Subcutaneous abdominal adipose tissue (tissue), 5 donors: ENCODE results near the gene FARP1.

Experiments used
- H3K27ac ChIP-seq: one replicate; pipeline ENCODE4 v1.7.0; 2013; ENCODE audit warnings: low read depth, mild to moderate bottlenecking, inconsistent platforms, low read length, moderate library complexity
- H3K27me3 ChIP-seq, 5 donors: one replicate each; pipeline ENCODE4 v1.7.0; 2013; ENCODE audit warnings: low read length in 5 of 5, inconsistent platforms in 1 of 5; ENCODE audit not compliant: control insufficient read depth in 5 of 5, insufficient read depth in 4 of 5
- H3K36me3 ChIP-seq, 5 donors: one replicate each; pipeline ENCODE4 v1.7.0; 2013; ENCODE audit warnings: low read length in 5 of 5; ENCODE audit not compliant: control insufficient read depth in 5 of 5, insufficient read depth in 5 of 5
- H3K4me1 ChIP-seq, 5 donors: one replicate each; pipeline ENCODE4 v1.7.0; 2013; ENCODE audit warnings: low read length in 5 of 5, mild to moderate bottlenecking in 3 of 5, moderate library complexity in 1 of 5; ENCODE audit not compliant: control insufficient read depth in 5 of 5, insufficient read depth in 5 of 5
- H3K4me3 ChIP-seq, 5 donors: one replicate each; pipeline ENCODE4 v1.7.0; 2013; ENCODE audit warnings: low read length in 5 of 5, low read depth in 1 of 5
- H3K9ac ChIP-seq, 5 donors: one replicate each; pipeline ENCODE4 v1.7.0; 2013; ENCODE audit warnings: low read length in 5 of 5, mild to moderate bottlenecking in 4 of 5, moderate library complexity in 3 of 5
- H3K9me3 ChIP-seq, 5 donors: one replicate each; pipeline ENCODE4 v1.7.0; 2013; ENCODE audit warnings: low read length in 5 of 5; ENCODE audit not compliant: control insufficient read depth in 5 of 5
- donor health status: healthy.
- donor health status: healthy.
- donor health status: healthy.
- donor health status: healthy.
- donor health status: healthy.

FARP1 gene

GRCh38 chr13:98328511-98328910, 185.6 kb downstream of the FARP1 start:
- Histone ChIP-seq H3K36me3 (no peaks in the 10 kb centered on the region), H3K9ac (no peak overlapping the region), H3K27ac (no peak overlapping the region), H3K27me3 (no peaks in the 10 kb centered on the region), H3K9me3 (no peaks in the 10 kb centered on the region), H3K4me3 (no peak overlapping the region), H3K4me1 (peaks cover 0 to 10% (median 0%) of the 10 kb centered on the region in 5 donors)

DNA sequence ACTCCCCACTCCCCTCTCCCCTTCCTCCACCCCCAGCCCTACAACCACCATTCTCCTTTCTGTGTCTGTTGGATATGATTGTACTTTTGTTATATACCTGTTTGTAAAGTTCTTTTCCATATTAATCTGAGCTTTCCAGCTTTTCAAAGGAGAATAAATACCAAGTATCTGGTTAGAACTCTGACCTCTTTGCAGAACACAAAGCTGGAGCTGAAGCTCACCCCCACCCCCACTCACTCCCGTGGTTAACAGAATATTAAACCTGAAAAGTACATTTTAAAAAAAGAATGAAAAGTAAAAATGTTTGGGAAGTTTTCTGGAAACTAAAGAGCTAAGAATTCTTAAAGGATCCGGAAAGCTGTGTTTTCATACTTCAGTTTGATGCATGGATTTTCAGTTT, 189.3 kb downstream of the FARP1 start:
- Histone ChIP-seq H3K4me3 (no peak overlapping the region), H3K9me3 (no peaks in the 10 kb centered on the region), H3K36me3 (no peaks in the 10 kb centered on the region), H3K27me3 (no peaks in the 10 kb centered on the region), H3K4me1 (no peaks in the 10 kb centered on the region), H3K27ac (no peak overlapping the region), H3K9ac (no peak overlapping the region)

DNA sequence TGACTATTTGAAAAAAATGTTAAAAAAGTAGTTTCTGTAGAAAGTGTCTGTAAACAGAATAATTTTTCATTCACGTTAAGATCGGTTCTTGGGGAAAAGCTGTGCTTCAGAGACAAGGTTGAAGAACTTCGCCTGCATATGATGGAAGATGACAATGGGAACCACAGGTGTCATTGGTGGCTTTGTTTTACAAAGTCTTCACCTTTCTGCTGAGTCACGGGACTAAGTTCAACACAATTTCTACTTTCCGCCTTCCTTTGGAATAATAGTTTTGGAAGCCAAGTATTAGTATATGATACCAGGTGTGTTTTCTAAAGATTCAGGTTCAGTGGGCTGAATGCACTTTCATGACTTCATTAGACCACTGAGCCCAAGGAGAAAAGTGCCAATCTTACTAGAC, 189.8 kb downstream of the FARP1 start:
- no peaks in the 10 kb centered on the region for H3K4me1 ChIP-seq
- no peak overlapping the region for H3K9ac ChIP-seq
- H3K4me3 ChIP-seq, result no peak overlapping the region
- H3K36me3 ChIP-seq, result no peaks in the 10 kb centered on the region
- H3K9me3 ChIP-seq, result no peaks in the 10 kb centered on the region
- H3K27ac ChIP-seq, result no peak overlapping the region
- no peaks in the 10 kb centered on the region for H3K27me3 ChIP-seq

- Histone ChIP-seq H3K9ac (no peak overlapping the region), H3K27me3 (no peaks in the 10 kb centered on the region), H3K27ac (no peak overlapping the region), H3K9me3 (no peaks in the 10 kb centered on the region), H3K36me3 (no peaks in the 10 kb centered on the region), H3K4me3 (no peak overlapping the region), H3K4me1 (no peaks in the 10 kb centered on the region)
Observed at GRCh38 chr13:98333486-98333885, 190.6 kb downstream of the FARP1 start.

DNA sequence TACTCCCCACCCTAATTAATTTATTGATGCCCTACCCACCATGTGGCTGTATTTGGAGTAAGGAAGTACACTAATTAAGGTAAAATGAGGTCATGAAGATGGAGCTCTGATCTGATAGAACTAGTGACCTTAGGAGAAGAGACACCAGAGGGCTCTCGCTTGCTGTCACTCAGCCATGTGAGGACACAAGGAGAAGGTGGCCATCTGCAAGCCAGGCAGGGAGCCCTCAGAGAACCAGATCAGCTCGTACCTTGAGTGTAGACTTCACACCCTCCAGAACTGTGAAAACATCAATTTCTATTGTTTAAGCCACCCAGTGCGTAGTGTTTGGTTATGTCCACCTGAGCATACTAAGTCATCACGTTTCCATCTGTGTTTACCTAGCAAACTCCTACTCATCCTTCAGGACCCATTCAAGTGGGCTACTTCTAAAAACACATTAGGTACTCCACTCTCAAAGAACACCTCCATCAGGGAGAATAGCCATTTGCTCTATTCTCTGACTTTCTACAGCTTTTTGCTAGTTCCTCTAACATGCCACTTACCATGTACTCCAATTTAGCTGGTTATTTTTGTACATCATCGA, 191.8 kb downstream of the FARP1 start:
- H3K4me3 ChIP-seq, result no peak overlapping the region
- no peaks in the 10 kb centered on the region for H3K9me3 ChIP-seq
- no peaks in the 10 kb centered on the region for H3K4me1 ChIP-seq
- no peak overlapping the region for H3K9ac ChIP-seq
- H3K27me3 ChIP-seq, result no peaks in the 10 kb centered on the region
- no peaks in the 10 kb centered on the region for H3K36me3 ChIP-seq
- no peak overlapping the region for H3K27ac ChIP-seq

- no peaks in the 10 kb centered on the region for H3K27me3 ChIP-seq
- no peak overlapping the region for H3K27ac ChIP-seq
Observed at GRCh38 chr13:98335721-98336120, 192.8 kb downstream of the FARP1 start.

DNA sequence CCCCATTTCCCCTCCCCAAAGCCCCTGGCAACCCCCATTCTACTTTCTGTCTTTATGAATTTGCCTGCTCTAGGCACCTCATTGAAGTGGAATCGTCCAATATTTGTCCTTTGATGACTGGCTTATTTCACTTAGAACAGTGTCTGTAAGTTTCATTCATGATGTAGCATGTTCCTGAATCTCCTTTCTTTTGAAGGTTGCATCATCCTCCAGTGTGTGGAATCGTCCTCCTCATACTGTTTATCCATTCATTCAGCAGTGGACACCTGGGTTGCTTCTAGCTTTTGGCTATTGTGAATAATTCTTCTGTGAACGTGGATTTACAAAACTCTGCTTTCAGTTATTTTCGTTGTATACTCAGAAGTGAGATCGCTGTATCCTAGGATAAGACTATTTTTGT, 195.4 kb downstream of the FARP1 start:
- no peak overlapping the region for H3K9ac ChIP-seq
- no peaks in the 10 kb centered on the region for H3K4me1 ChIP-seq
- H3K9me3 ChIP-seq, result no peaks in the 10 kb centered on the region
- H3K27ac ChIP-seq, result no peak overlapping the region
- no peaks in the 10 kb centered on the region for H3K36me3 ChIP-seq
- H3K4me3 ChIP-seq, result no peak overlapping the region
- no peaks in the 10 kb centered on the region for H3K27me3 ChIP-seq

More at GRCh38 chr13:98335721-98336120, 192.8 kb downstream of the FARP1 start:
- no peak overlapping the region for H3K4me3 ChIP-seq
- H3K36me3 ChIP-seq, result no peaks in the 10 kb centered on the region
- no peak overlapping the region for H3K9ac ChIP-seq
- no peaks in the 10 kb centered on the region for H3K9me3 ChIP-seq
- no peaks in the 10 kb centered on the region for H3K4me1 ChIP-seq

- no peaks in the 10 kb centered on the region for H3K27me3 ChIP-seq
- no peaks in the 10 kb centered on the region for H3K9me3 ChIP-seq
- no peak overlapping the region for H3K9ac ChIP-seq
- no peak overlapping the region for H3K27ac ChIP-seq
- H3K4me1 ChIP-seq, result no peaks in the 10 kb centered on the region
- H3K4me3 ChIP-seq, result no peak overlapping the region
- H3K36me3 ChIP-seq, result no peaks in the 10 kb centered on the region
Observed at GRCh38 chr13:98339684-98340425, 197.0 kb downstream of the FARP1 start.

GRCh38 chr13:98342953-98343352, 200.1 kb downstream of the FARP1 start:
- Histone ChIP-seq H3K9me3 (no peaks in the 10 kb centered on the region), H3K9ac (no peak overlapping the region), H3K4me3 (no peak overlapping the region), H3K27me3 (no peaks in the 10 kb centered on the region), H3K4me1 (no peaks in the 10 kb centered on the region), H3K27ac (no peak overlapping the region), H3K36me3 (peaks cover 0 to 2% (median 0%) of the 10 kb centered on the region in 5 donors)

GRCh38 chr13:98343461-98343860, 200.6 kb downstream of the FARP1 start:
- peaks cover 0 to 4% (median 0%) of the 10 kb centered on the region in 5 donors for H3K4me1 ChIP-seq
- H3K9ac ChIP-seq, result no peak overlapping the region
- H3K36me3 ChIP-seq, result peaks cover 0 to 2% (median 0%) of the 10 kb centered on the region in 5 donors
- no peak overlapping the region for H3K27ac ChIP-seq
- H3K27me3 ChIP-seq, result no peaks in the 10 kb centered on the region
- no peak overlapping the region for H3K4me3 ChIP-seq
- no peaks in the 10 kb centered on the region for H3K9me3 ChIP-seq
